Bronchial epithelial cell (primary cell): Measurements from ENCODE around the gene ACTR10. TPM values are rescaled to one million over a fixed set of nuclear protein-coding genes. Genes with fewer than 3 reads are reported as not detected.
"Not testable (repeated sequence)": the region's sequence is repeated elsewhere in the genome, so short reads cannot be mapped to it uniquely, and the experiment has no call there.

ENCODE experiments used
- DNase-seq: peaks from one replicate; pipeline ENCODE4 v3.0.0-alpha.2; 2010; ENCODE audit warnings: low read depth
- FAIRE-seq: peaks from 2 replicates; lab custom pipeline; 2011; peaks lifted over from hg19 to GRCh38; lab: Jason Lieb, UNC
- H3K27me3 ChIP-seq: 2 replicates; pipeline ENCODE4 v1.5.1; 2011; ENCODE audit warnings: low read length; ENCODE audit not compliant: control insufficient read depth, insufficient read depth
- H3K36me3 ChIP-seq: 2 replicates; pipeline ENCODE4 v1.5.1; 2011; ENCODE audit warnings: low read length; ENCODE audit not compliant: control insufficient read depth, insufficient read depth
- H3K4me3 ChIP-seq: 2 replicates; pipeline ENCODE4 v1.5.1; 2011; ENCODE audit warnings: mild to moderate bottlenecking, low read depth, low read length, control low read depth
- CTCF ChIP-seq: IDR thresholded peaks from 2 replicates; pipeline ENCODE4 v1.5.1; 2011; ENCODE audit warnings: mild to moderate bottlenecking, moderate library complexity, low read length, control low read depth, inconsistent platforms; ENCODE audit not compliant: insufficient read depth, severe bottlenecking
- total RNA-seq: library from RNA; depleted of rRNA; stranded (reverse); fragments of >200 nt; gene quantifications from 2 replicates; pipeline ENCODE4 v1.2.1, GENCODE V29; 2014

The ACTR10 gene
- total RNA-seq, 1 donor from 2014 or later, result 31.6 TPM

GRCh38 chr14:58245562-58245961, 45.6 kb downstream of the ACTR10 start:
- Histone ChIP-seq H3K36me3 (peaks cover 2% of the 10 kb centered on the region), H3K4me3 (peak overlapping the region; percentile 90), H3K27me3 (no peaks in the 10 kb centered on the region)
- peak; percentile 25 for DNase-seq
- TF ChIP-seq CTCF, result no peak
- no peak for FAIRE-seq

- H3K36me3 ChIP-seq, result peaks cover 6% of the 10 kb centered on the region
- no peak for DNase-seq
These were observed 49.7 kb downstream of the ACTR10 start for GRCh38 chr14:58249611-58250010.

DNA sequence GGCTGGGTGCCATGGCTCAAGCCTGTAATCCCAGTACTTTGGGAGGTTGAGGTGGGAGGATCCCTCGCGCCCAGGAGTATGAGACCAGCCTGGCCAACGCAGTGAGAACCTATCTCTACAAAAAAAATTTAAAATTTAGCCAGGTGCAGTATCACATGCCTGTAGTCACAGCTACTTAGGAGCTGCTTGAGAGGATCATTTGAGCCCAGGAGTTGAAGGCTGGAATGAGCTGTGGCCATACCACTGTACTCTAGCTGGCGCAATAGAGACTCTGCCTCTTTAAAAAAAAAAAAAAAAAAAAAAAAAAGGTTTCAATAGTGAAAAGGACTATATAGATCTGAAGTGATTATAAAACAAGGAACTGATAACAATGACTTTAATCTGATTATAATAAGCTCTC, 58.2 kb downstream of the ACTR10 start:
- Histone ChIP-seq H3K36me3 (peaks cover 10% of the 10 kb centered on the region), H3K4me3 (no peak overlapping the region), H3K27me3 (no peaks in the 10 kb centered on the region)
- FAIRE-seq (no peak), DNase-seq (no peak)
- no peak for TF ChIP-seq CTCF

More at GRCh38 chr14:58249611-58250010, 49.7 kb downstream of the ACTR10 start:
- no peaks in the 10 kb centered on the region for H3K27me3 ChIP-seq
- FAIRE-seq, result no peak
- TF ChIP-seq CTCF, result no peak
- H3K4me3 ChIP-seq, result no peak overlapping the region

DNA sequence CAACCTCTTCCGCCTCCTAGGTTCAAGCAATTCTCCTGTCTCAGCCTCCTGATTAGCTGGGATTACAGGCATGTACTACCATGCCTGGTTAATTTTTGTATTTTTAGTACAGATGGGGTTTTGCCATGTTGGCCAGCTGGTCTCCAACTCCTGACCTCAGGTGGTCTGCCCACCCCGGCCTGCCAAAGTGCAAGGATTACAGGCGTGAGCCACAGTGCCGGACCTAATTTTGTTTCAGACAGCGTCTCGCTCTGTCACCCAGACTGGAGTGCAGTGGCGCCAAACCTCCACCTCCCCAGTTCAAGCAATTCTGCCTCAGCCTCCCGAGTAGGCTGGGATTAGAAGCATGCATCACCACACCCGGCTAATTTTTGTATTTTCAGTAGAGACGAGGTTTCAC, 62.1 kb downstream of the ACTR10 start:
- H3K27me3 ChIP-seq, H3K4me3 ChIP-seq, H3K36me3 ChIP-seq, DNase-seq, FAIRE-seq: not testable (repeated sequence)

- Histone ChIP-seq H3K4me3 (no peak overlapping the region), H3K36me3 (peaks cover 8% of the 10 kb centered on the region), H3K27me3 (no peaks in the 10 kb centered on the region)
- FAIRE-seq (no peak), DNase-seq (no peak)
- TF ChIP-seq CTCF, result no peak
These were observed 65.5 kb downstream of the ACTR10 start for GRCh38 chr14:58265401-58265800.

GRCh38 chr14:58270628-58271027, 70.7 kb downstream of the ACTR10 start:
- H3K36me3 ChIP-seq, result peaks cover 4% of the 10 kb centered on the region
- no peaks in the 10 kb centered on the region for H3K27me3 ChIP-seq
- no peak for TF ChIP-seq CTCF
- no peak for FAIRE-seq
- no peak overlapping the region for H3K4me3 ChIP-seq
- DNase-seq, result no peak
